GM19452 (cell line): ENCODE measurements around the gene AGAP2.
"Not testable (repeated sequence)": the region's sequence is repeated elsewhere in the genome, so short reads cannot be mapped to it uniquely, and the experiment has no call there.

Source experiments
- ATAC-seq: cut with Tn5 transposase; IDR thresholded peaks from one replicate; pipeline ENCODE4 v1.9.1; 2021; ENCODE audit not compliant: unreplicated experiment

The AGAP2 gene

DNA sequence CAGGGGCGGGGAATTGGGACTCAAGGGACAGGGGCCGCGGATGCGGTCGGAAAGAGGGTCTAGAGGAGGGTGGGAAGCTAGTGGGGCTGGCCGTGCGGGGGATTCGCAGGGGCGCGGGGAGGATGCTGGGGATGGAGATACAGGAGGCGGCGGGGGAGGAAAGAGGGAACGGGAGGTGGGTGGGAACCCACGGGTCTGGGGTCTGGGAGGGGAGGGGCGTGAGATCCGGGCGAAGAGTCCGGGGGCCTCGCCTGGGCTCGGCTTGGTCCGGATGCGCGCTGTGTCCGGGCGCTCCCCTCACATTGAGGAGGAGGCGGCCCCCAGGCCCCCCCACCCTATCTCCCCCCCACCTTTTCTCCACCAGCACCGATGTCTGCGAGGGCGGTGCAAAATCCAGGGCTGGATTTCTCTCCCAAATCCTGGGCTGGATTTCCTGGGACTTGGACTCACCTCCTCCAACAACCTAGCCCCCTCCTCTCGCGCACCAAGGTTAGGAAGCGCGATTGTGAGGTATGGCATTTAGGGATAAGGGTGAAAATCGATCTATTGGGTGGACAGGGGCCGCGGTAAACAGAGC lies at the start of gene AGAP2:
Gene AGAP2 (minus strand): TSS at position 82 of the 577 bp plus-strand sequence. CDS start 496 bp downstream, outside the sequence.
- ATAC-seq: no peak

DNA sequence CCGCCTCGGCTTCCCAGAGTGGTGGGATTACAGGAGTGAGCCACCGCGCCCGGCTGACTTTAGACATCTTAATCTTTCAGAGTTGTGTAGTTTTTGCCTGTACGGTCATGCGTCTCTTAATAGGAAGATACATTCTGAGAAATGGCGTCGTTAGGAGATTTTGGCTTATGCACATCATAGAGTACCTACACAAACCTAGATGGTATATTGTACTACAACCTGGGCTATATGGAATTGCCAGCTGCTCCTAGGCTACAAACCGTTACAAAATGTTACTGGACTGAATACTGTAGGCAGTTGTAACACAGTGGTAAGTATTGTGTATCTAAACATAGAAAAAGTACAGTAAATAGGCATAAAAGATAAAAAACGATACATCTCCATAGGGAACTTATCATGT lies 45.3 kb upstream of the AGAP2 start:
- ATAC-seq: no peak

DNA sequence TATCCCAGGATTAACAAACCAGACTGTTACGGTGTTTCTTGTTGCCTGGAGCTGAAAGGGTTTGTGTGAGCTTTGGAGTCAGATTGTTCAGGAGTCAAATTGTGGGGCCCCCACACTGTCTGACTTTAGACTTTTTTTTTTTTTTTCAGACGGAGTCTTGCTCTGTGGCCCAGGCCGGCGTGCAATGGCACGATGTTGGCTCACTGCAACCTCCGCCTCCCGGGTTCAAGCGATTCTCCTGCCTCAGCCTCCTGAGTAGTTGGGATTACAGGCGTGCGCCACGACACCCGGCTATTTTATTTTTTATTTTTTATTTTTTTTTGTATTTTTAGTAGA lies 44.9 kb upstream of the AGAP2 start:
- no peak for ATAC-seq

DNA sequence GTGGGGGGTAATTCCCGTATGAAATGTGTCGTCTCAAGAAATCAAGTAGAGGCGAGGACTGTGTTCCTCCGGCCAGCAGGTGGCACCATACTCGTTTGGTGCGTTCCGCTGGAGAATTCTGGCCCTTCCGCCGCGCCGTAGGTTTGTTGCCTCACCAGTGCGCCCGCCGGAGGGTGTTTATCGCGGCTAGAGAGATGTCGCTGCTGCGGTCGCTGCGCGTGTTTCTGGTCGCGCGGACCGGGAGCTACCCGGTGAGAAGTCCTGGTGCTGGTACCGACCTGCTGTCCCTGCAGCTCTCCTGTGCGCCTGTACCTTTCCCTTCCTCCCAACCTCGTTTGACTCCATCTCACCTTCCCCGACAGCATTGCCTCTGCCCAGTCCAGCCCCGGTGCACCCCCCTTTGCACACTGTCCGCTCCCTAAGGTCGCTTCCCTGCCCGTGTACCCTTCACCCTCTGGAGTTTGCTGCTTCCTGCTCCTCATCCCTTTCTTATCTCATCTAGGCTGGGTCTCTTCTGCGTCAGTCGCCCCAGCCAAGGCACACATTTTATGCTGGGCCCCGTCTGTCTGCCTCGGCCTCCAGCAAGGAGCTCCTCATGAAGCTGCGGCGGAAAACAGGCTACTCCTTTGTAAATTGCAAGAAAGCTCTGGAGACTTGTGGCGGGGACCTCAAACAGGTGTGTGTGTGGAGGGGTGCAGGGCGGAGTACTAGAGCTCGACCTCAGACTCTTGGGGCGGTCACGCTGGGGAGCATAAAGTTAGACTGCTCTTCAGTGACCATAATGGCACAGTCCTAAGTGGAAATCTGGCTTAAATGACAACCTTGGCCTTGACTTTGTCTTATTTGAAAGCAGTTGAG lies 44.3 kb upstream of the AGAP2 start, which contains the start of gene TSFM:
Gene TSFM (plus strand): TSS at position 180 of the 858 bp plus-strand sequence. CDS start 15 bp downstream, at position 195.
- peak; percentile 82 for ATAC-seq

DNA sequence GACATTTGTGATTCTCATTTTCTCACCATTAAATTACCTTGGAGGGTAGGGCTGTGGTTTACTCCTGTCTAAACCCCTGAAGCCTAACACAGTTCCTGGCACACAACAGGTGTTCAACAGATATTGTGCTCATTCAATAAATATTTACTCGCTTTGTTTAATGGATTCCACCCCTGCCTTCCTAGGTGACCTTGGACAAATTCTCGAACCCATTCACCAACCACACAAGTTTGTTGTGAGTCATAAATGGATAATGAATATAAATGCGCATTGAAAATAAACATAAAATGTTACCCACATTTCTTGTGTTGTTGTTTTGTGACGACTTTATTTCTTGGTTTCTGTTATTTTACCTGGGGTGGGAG lies 43.7 kb upstream of the AGAP2 start:
- ATAC-seq: no peak

DNA sequence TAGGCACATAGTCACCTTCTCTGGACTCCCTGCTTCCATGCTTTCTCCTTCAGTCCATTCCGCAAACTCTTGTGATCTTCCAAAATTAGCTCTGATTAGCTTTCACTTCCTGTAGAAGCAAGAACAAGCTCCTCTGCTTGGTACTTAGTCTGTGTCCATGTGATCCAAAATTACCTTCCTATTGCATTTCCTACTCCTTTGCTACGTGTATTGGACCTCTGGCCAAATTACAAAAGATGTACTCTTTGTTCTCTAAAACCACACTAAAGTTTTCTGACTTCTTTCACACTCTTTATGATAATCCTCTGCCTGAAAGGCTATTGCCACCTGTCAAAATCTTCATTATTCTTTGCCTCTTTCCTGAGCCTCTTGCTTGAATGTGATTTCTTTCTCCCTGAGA lies 43.3 kb upstream of the AGAP2 start:
- ATAC-seq: no peak

DNA sequence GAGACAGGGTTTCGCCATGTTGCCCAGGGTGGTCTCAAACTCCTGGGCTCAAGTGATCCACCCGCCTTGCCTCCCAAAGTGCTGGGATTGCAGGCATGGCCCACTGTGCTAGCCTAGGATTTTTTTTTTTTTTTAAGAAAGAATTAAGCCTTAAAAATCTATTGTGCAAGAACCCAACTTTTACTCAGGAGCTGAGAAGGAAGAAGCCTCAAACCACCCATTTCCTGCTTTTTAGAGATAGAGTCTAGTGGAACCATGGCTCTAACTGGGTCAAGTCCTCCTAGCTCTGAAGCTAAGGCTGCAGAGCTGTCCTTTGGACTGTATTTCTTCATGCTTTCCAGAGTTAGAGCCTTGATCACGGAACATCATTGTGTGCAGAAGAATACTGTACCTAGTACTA lies 42.7 kb upstream of the AGAP2 start:
- no peak for ATAC-seq

DNA sequence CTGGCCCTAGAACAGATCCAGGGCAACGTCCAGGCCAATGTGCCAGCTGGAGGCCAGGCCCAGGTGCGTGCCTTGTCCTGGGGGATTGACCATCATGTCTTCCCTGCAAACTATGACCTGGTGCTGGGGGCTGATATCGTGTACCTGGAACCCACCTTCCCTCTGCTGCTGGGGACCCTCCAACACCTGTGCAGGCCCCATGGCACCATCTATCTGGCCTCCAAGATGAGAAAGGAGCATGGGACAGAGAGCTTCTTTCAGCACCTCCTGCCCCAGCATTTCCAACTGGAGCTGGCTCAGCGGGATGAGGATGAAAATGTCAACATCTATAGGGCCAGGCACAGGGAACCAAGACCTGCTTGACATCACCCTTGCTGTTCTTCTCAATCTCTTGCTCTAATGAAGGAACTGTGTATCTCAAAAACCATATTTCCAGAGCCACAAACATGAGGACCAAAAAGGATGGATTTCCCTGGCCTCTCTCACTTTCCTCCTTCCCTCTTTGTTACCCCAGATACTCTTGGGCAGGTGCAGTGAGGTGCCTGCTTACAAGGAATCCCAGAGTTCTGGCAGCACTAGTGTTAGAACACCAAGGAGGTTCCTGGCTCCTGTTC lies 41.8 kb upstream of the AGAP2 start:
- ATAC-seq: no peak

DNA sequence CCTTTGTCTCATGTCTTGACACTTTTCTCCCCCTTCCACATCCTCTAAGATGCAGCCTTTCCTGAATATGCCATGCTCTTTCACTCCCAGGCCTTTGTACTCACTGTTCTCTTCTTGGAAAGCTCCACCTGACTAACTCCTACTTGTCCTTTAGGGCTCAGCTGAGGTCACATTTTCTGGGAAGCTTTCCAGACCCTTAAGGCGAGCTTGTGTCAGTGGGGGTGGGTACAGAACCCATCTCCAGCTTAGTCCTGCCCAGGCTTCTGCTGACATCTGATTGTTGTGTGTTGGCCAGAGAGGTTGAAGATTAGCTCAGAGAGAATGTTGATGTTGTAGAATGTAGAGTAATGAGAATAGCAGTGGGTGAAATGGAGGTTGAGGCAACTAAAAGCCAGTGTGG lies 41.2 kb upstream of the AGAP2 start:
- ATAC-seq: no peak

DNA sequence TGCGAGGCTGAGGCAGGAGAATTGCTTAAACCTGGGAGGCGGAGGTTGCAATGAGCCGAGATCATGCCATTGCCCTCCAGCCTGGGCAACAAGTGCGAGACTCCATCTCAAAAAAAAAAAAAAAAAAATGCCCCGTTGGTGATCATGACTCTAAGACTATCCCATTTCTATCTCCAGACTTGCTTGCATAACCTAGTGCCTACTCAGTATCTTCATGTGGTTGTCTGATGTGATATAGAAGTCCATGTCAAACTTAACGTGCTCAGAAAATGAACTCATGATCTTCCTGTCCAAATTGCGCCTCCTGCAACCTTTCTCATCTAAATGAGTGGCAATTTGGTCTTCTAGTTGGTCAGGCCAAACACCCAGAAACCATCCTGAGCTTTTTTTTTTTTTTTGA lies 39.4 kb upstream of the AGAP2 start:
- ATAC-seq: no peak

DNA sequence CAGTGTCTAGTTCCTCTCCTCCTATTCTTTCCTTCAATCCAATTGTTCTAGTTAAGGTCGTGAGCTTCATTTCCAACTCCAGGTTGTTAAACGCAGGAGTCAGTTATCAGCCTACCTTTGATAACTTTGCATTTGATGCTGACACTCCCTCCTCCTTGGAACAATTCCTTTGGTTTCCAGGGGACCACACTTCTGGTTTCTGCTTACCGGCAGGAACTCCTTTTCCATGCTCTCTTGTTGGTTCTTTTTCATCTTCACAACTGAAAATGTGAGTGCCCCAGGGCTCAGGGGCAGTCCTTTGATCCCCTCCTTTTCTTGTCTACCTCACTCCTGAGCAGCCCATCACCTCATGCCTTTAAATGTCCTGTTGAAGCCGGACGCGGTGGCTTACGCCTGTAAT lies 38.8 kb upstream of the AGAP2 start:
- ATAC-seq: no peak

DNA sequence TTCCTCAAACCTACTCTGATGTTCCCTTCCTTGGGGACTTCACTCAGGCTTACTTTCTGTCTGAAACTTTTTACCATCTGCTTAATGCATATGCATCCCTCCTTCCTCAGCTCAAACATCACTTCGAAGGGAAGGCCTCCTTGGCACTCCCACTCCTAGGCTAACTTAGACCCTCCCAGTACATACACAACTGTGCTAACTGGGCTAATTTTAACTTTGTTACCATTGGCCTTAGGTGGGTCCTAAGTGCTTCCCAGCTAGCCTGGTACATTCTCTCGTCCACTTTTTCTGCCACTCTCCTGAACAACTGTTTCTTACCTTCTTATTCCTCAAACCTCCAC lies 37.7 kb upstream of the AGAP2 start:
- no peak for ATAC-seq

DNA sequence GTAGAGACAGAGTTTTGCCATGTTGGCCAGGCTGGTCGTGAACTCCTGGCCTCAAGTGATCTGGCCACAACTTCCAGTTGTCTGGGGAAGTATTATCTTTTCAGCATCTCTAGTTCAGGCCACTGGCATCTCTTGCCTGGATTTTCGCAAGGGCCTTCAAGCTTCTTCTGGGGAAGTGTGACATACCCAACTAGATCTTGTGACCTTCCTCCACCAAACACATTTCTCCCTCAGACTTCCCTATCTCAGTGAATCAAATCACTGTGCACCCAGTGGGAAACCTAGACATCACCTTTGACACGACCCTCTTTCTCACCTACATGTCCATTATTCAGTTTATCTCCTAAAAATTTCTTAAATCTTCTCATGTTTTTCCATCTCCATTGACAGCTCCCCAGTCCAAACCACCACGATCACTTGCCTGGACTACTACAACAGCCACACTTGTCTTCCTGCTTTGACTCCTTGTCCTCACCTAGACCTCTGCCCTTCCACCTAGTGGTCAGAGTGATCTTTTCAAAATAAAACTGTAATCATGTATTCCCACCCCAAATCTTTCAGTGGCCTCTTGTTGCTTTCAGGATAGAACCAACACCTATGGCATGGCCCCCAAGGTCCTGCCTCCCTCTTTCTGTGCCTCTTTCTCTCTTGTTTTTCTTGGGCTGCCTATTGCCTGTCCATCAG lies 37.2 kb upstream of the AGAP2 start:
- no peak for ATAC-seq

DNA sequence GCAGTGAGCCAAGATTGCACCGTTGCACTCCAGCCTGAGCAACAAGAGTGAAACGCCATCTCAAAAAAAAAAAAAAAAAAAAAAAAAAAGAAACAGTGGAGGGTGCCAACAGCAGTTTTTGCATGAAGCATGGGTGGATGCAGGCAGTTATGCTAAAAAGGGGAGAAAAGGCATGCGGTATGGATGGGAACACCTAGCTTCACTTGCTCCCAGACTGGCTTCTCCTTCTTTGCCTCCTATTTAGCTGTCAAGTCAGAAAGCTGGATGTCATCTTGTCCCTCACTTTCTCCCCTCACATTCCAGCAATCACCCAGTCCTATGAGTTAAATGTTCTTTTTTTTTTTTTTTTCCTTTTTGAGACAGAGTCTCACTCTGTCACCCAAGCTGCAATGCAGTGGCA lies 36.5 kb upstream of the AGAP2 start:
- ATAC-seq: no peak

DNA sequence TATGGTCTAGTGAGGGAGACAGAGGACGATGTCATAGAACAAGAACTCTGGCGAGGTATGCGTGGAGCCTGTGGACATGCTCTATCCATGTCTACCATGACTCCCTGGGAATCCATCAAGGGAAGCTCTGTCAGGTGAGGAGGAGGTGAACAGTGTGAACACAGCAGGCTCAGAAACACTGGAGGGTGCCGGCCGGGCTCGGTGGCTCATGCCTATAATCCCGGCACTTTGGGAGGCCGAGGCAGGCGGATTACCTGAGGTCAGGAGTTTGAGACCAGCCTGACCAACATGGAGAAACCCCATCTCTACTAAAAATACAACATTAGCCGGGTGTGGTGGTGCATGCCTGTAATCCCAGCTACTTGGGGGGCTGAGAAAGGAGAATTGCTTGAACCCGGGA lies 36.1 kb upstream of the AGAP2 start:
- not testable (repeated sequence) for ATAC-seq

DNA sequence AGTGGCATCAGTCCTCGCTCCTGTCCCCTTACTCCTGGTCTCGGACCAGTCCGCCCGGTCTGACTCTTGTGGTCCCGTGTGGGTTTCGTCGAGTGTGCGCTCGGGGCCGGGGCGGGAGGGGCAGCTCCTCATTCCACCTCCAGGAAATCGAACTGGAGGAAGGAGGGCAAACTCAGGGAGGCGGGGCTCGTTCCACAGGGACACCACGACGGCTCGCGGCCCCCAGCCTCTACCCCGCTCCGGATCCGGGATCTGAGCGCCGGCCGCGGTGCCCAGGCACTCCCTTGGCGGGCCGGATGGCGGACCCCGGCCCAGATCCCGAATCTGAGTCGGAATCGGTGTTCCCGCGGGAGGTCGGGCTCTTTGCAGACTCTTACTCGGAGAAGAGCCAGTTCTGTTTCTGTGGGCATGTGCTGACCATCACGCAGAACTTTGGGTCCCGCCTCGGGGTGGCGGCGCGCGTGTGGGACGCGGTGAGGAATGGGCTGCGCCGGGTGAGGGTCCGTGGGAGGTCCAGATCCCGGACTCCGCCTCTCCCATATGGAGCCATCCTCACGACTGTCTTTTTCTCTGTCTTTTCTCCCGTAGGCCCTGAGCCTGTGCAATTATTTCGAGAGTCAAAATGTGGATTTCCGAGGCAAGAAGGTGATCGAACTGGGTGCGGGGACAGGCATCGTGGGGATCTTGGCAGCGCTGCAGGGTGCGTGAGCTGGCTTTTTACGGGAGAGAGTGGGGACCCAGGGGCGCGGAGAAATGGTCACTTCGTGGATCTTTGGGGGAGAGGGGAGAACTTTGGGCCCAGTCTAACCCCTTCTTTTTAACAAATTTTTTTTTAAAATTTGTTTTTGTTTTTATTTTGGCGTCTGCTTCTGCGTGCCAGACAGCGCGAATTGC lies 34.1 kb upstream of the AGAP2 start, which contains the start of gene EEF1AKMT3:
Gene EEF1AKMT3 (plus strand): TSS at position 186 of the 894 bp plus-strand sequence. CDS start 111 bp downstream, at position 297.
- ATAC-seq: peak; percentile 32

DNA sequence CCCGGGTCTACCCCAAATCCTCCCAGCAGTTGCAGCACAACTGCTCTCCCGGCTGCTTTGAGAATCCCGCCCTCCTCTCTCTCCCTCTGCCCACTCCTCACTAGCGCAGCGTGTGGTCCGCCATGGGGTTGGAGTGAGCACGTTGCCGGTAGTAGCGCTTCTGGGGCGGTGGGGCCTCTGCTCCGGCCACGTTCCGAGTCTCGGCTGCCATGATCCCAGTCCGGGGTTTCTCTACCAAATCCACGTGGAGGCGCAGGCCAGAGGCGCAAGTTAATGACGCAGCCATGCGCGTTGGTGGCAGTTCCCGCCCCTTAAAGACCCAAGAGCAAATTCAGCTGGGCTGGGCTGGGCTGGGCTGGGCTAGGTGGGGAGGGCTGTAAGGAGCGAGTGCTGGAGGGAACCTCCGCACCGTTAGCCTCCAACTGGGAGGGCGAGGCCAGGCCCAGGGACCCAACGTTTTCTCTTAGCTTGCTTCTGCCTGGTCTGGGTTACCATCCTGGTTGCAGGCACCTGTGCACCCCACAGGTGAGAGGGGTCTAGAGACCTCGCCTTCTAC lies 33.4 kb upstream of the AGAP2 start, which contains the start of gene METTL1:
Gene METTL1 (minus strand): TSS at position 233 of the 556 bp plus-strand sequence. CDS start 22 bp downstream, at position 211.
- ATAC-seq: peak; percentile 82

DNA sequence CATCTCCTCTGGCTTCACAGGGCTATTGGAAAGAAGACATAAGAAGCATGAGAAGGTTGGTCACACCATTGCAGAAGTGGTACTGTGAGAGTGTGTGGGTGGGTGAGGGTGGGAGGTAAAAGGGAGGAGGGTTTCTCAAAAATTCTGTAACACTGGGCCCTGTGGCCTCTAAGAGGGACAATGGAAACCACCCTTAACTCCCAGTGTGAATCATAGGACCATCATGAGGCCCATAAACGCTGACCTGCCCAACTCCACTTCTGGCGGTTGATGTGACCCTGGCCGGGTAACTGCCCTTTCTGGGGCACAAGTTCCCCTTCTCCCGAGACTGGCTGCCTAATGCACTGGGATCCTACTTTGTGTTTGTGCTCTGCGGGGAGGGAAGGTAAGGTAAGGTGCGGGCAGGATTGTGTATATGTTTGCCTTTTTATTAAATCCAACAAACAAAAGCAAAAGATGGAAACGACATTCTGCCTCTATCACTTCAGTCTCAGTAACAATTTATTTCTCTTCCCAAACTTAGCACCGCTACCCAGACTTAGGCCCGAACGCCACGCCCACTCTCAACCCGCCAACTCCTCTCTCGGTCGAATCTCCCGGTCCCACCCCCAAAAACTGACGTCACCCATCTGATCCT lies 32.8 kb upstream of the AGAP2 start:
- ATAC-seq: peak; percentile 72

DNA sequence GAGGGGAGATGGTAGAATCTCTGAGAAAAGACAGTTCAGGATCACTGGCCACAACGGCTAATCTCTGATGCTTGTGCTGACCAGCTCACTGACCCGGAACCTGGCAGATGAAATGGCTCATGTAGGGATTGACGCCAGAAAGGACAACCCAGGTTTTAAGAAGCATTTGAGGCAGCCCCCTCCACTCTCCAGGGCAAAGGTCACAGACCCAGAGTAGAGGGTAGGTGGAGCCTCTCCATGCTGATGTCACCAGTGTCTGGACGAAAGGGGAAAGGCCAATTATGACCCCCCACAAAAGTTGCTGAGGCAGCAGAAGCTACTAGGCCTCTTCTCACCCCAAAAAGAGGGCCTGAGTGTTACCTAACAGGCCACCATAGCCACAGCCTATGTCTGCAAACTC lies 32.2 kb upstream of the AGAP2 start:
- ATAC-seq: no peak

DNA sequence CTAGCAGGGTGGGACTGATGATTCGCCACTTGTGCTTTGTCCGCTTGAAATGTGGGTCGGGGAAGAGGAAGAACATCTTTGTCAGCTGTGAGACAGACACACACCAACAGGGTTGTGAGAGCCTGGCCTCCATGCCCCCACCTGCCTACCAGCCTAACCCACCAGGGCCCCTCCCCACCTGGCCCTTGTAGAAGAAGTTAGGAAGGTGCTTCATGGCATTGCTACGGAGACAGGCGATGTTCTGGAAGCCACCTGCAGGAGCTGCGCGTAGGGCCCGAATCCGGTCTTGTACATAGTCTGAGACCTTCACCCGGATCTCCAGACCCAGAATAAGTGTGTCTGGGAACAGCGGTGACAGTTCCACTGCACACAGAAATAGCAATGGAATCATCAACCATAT lies 31.1 kb upstream of the AGAP2 start:
- ATAC-seq: no peak
